GM19025 (cell line): ENCODE results near the gene FFAR4.

Experiments used
- ATAC-seq: cut with Tn5 transposase; IDR thresholded peaks from one replicate; pipeline ENCODE4 v1.9.1; 2021; ENCODE audit warnings: mild to moderate bottlenecking, low read depth, moderate library complexity; ENCODE audit not compliant: unreplicated experiment

Gene FFAR4

GRCh38 chr10:93570383-93570782, 3.9 kb downstream of the FFAR4 start:
- no peak for ATAC-seq

GRCh38 chr10:93572606-93573005, 6.1 kb downstream of the FFAR4 start:
- no peak for ATAC-seq

- ATAC-seq, result no peak
Measured at GRCh38 chr10:93573051-93573909, 6.8 kb downstream of the FFAR4 start.

GRCh38 chr10:93573924-93574323, 7.5 kb downstream of the FFAR4 start:
- ATAC-seq, result no peak

- ATAC-seq, result no peak
Measured at GRCh38 chr10:93576888-93577287, 10.4 kb downstream of the FFAR4 start.

GRCh38 chr10:93577565-93577964, 11.1 kb downstream of the FFAR4 start:
- ATAC-seq, result no peak

- no peak for ATAC-seq
Measured at GRCh38 chr10:93579089-93579488, 12.6 kb downstream of the FFAR4 start.

GRCh38 chr10:93579985-93580711, 13.7 kb downstream of the FFAR4 start:
- no peak for ATAC-seq

- no peak for ATAC-seq
Measured at GRCh38 chr10:93580828-93581227, 14.4 kb downstream of the FFAR4 start.

GRCh38 chr10:93584445-93584844, 18.0 kb downstream of the FFAR4 start:
- ATAC-seq, result no peak

- no peak for ATAC-seq
Measured at GRCh38 chr10:93589648-93590562, 23.4 kb downstream of the FFAR4 start.

GRCh38 chr10:93590638-93591037, 24.2 kb downstream of the FFAR4 start:
- no peak for ATAC-seq

GRCh38 chr10:93591065-93591808, 24.8 kb downstream of the FFAR4 start:
- ATAC-seq, result no peak

- ATAC-seq, result no peak
Measured at GRCh38 chr10:93593254-93593653, 26.8 kb downstream of the FFAR4 start.

GRCh38 chr10:93593749-93594148, 27.3 kb downstream of the FFAR4 start:
- no peak for ATAC-seq

- no peak for ATAC-seq
Measured at GRCh38 chr10:93594518-93594917, 28.1 kb downstream of the FFAR4 start.

GRCh38 chr10:93595378-93596161, 29.1 kb downstream of the FFAR4 start:
- no peak for ATAC-seq

- no peak for ATAC-seq
Measured at GRCh38 chr10:93596539-93596938, 30.1 kb downstream of the FFAR4 start.

- ATAC-seq, result no peak
Measured at GRCh38 chr10:93597075-93597599, 30.7 kb downstream of the FFAR4 start.
